Naive thymus-derived CD4-positive, alpha-beta T cell (primary cell): ENCODE data around the gene AOPEP. TPM values are rescaled to one million over a fixed set of nuclear protein-coding genes. Genes with fewer than 3 reads are reported as not detected.

Source experiments
- ATAC-seq: fragments of 150-1000 bp; cut with Tn5 transposase; 2 replicates; pipeline ENCODE4 v1.10.0; 2021; ENCODE audit warnings: mild to moderate bottlenecking, moderate library complexity
- CTCF ChIA-PET: fragments of 350-600 bp; sonication (Branson Sonifier 250); formaldehyde crosslinking; loops from one replicate; lab custom pipeline; 2021; ENCODE audit warnings: antibody characterized with exemption; lab: Charles Lee
- POLR2A ChIA-PET: fragments of 350-600 bp; sonication (Branson Sonifier 250); formaldehyde crosslinking; loops from one replicate; lab custom pipeline; 2021; ENCODE audit warnings: antibody characterized with exemption, inconsistent platforms; lab: Charles Lee
- DNase-seq, 9 donors: peaks; one replicate each; pipeline versions ENCODE4 v3.0.0 to v3.0.0-alpha.2; 2020 to 2022; ENCODE audit warnings: mixed read lengths in 1 of 9
- H3K27ac ChIP-seq: one replicate; pipeline ENCODE4 v1.7.0; 2013; ENCODE audit warnings: mild to moderate bottlenecking, low read depth, low read length, moderate library complexity
- H3K27me3 ChIP-seq, 2 donors: one replicate each; pipeline ENCODE4 v1.7.0; 2013; ENCODE audit warnings: low read length in 2 of 2, mild to moderate bottlenecking in 2 of 2, moderate library complexity in 2 of 2; ENCODE audit not compliant: control insufficient read depth in 2 of 2, insufficient read depth in 2 of 2
- H3K36me3 ChIP-seq, 3 experiments: 1 replicate in 2 of 3; 2 replicates in 1 of 3; pipeline ENCODE4 v1.7.0; 2013; ENCODE audit warnings: low read length in 3 of 3, mild to moderate bottlenecking in 3 of 3, moderate library complexity in 1 of 3; ENCODE audit not compliant: insufficient read depth in 3 of 3, control insufficient read depth in 2 of 3
- H3K4me1 ChIP-seq, 2 donors: one replicate each; pipeline ENCODE4 v1.7.0; 2013; ENCODE audit warnings: low read length in 2 of 2, mild to moderate bottlenecking in 2 of 2, moderate library complexity in 1 of 2; ENCODE audit not compliant: control insufficient read depth in 2 of 2, insufficient read depth in 2 of 2
- H3K4me3 ChIP-seq: 2 replicates; pipeline ENCODE4 v1.7.0; 2013; ENCODE audit warnings: mild to moderate bottlenecking, low read length
- H3K9me3 ChIP-seq, 3 experiments: 1 replicate in 2 of 3; 2 replicates in 1 of 3; pipeline ENCODE4 v1.7.0; 2013; ENCODE audit warnings: low read length in 3 of 3; ENCODE audit not compliant: control insufficient read depth in 2 of 3
- H3K27ac Mint-ChIP-seq, 9 donors: one replicate each; pipeline ENCODE4 v1.8.0; 2020 to 2022; ENCODE audit warnings: mixed read lengths in 9 of 9, mild to moderate bottlenecking in 8 of 9, moderate library complexity in 5 of 9, inconsistent platforms in 2 of 9
- H3K27me3 Mint-ChIP-seq, 5 donors: one replicate each; pipeline ENCODE4 v1.8.0; 2021 to 2022; ENCODE audit warnings: mixed read lengths in 5 of 5, mild to moderate bottlenecking in 1 of 5
- H3K36me3 Mint-ChIP-seq, 5 donors: one replicate each; pipeline ENCODE4 v1.8.0; 2020 to 2022; ENCODE audit warnings: mixed read lengths in 5 of 5, mild to moderate bottlenecking in 3 of 5, inconsistent platforms in 1 of 5
- H3K4me1 Mint-ChIP-seq, 7 donors: one replicate each; pipeline ENCODE4 v1.8.0; 2020 to 2022; ENCODE audit warnings: mixed read lengths in 7 of 7, mild to moderate bottlenecking in 3 of 7, inconsistent platforms in 1 of 7
- H3K4me3 Mint-ChIP-seq, 10 donors: one replicate each; pipeline ENCODE4 v1.8.0; 2020 to 2022; ENCODE audit warnings: mild to moderate bottlenecking in 10 of 10, mixed read lengths in 10 of 10, moderate library complexity in 6 of 10, inconsistent platforms in 2 of 10
- H3K9me3 Mint-ChIP-seq, 11 donors: one replicate each; pipeline ENCODE4 v1.8.0; 2020 to 2022; ENCODE audit warnings: mixed read lengths in 11 of 11, mild to moderate bottlenecking in 4 of 11, inconsistent platforms in 1 of 11, moderate library complexity in 1 of 11
- intact Hi-C, 2 donors: fragments of 100-400 bp; cut with micrococcal nuclease; formaldehyde crosslinking; loops; one replicate each; pipeline ENCODE4 v1.15.1; 2023
- polyA plus RNA-seq, 2 donors: library from polyadenylated mRNA; unstranded; fragments of 300-500 nt; fragmentation: Illumina TruSeq; gene quantifications; one replicate each; pipeline ENCODE4 v1.2.3, GENCODE V29; 2021
- total RNA-seq, 6 experiments: library from RNA in 5 of 6; stranded (reverse) in 5 of 6; gene quantifications; 1 replicate in 5 of 6; 2 replicates in 1 of 6; pipeline ENCODE4 v1.2.3 and lab custom pipeline; 2021 to 2026

The AOPEP gene
- total and polyA plus RNA-seq, 7 experiments from 2014 or later: 5.7 to 19.0 (median 13.6) TPM

DNA sequence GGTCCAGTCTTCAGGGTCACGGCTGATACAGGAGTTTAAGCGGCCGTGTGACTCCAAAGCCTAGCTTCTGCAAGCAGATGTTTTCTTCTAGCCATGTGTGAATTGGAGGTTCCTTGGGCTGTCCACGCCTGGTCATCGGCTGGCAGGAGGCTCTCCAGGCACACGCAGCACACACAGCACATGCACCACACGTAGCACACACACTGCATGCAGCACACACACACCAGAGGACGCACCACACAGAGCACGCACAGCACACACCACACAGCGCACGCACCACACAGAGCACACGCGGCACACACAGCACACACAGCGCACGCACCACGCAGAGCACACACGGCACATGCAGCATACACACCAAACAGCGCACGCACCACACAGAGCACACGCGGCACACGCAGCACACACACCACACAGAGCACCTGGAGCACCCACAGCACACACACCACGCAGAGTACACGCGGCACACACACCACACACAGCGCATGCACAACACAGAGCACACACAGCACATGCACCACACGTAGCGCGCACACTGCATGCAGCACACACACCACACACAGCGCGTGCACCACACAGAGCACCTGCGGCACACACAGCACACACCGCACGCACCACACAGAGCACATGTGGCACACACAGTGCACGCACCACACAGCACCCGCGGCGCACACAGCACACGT is 356.7 kb downstream of the AOPEP start:
- Mint-ChIP-seq H3K9me3 (peaks cover 0 to 1% (median 0%) of the 10 kb centered on the region in 11 donors), H3K36me3 (peaks cover 0 to 60% (median 13%) of the 10 kb centered on the region in 5 donors), H3K27me3 (no peaks in the 10 kb centered on the region), H3K27ac (no peak overlapping the region), H3K4me1 (no peaks in the 10 kb centered on the region), H3K4me3 (no peak overlapping the region)
- Histone ChIP-seq H3K27ac (no peak overlapping the region), H3K4me3 (no peak overlapping the region), H3K36me3 (peaks cover 0 to 18% (median 0%) of the 10 kb centered on the region in 3 experiments), H3K4me1 (no peaks in the 10 kb centered on the region), H3K9me3 (no peaks in the 10 kb centered on the region), H3K27me3 (no peaks in the 10 kb centered on the region)
- DNase-seq (no peak), ATAC-seq (peak; percentile 32)
- intact Hi-C loops: no loop called here
- ChIA-PET POLR2A (no interaction called here), CTCF (no interaction called here)

DNA sequence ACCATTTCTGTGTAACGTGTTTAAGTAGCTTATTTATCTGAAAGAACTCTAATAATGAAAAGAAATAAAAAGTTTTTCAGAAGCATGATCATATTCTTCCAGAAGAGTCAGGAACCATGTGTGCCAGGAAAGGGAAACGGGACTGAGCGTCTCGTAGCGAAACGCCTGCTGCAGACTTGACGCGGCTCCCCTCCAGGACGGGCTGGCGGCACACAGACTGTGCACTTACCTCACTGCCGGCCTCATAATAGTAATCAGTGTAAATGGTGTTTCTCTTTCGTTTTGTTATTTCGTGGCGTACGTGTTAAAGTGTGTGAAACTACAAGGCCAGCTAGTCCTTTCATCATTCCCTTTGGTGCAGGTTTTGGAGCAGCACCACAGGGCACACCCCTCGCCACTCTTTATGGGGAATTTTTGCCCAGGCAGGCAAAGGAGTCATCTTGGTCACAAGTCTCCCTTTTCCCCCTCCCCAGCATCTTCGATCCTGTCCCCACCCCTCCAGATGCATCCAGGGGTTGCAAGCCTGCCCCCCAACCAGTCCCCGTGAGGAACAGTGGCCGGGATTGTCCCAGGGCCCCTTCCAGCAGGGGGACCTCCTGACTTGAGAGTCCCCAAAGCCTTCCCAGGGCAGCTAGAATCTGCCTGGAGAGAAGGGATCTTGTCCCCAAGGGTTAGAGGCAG is 357.9 kb downstream of the AOPEP start:
- ATAC-seq (no peak), DNase-seq (no peak)
- CTCF ChIA-PET: interaction anchor here (0.6 kb wide), 1 partner anchor 404 kb away, joined by 3 read pairs; no protein-coding TSS in a partner anchor
- Histone ChIP-seq H3K27me3 (no peaks in the 10 kb centered on the region), H3K9me3 (no peaks in the 10 kb centered on the region), H3K4me3 (no peak overlapping the region), H3K36me3 (peaks cover 0 to 18% (median 0%) of the 10 kb centered on the region in 3 experiments), H3K27ac (no peak overlapping the region), H3K4me1 (no peaks in the 10 kb centered on the region)
- Mint-ChIP-seq H3K27me3 (no peaks in the 10 kb centered on the region), H3K27ac (no peak overlapping the region), H3K4me1 (no peaks in the 10 kb centered on the region), H3K36me3 (peaks cover 0 to 58% (median 13%) of the 10 kb centered on the region in 5 donors), H3K4me3 (no peak overlapping the region), H3K9me3 (peaks cover 0 to 1% (median 0%) of the 10 kb centered on the region in 11 donors)
- intact Hi-C loops: no loop called here
- POLR2A ChIA-PET: no interaction called here

DNA sequence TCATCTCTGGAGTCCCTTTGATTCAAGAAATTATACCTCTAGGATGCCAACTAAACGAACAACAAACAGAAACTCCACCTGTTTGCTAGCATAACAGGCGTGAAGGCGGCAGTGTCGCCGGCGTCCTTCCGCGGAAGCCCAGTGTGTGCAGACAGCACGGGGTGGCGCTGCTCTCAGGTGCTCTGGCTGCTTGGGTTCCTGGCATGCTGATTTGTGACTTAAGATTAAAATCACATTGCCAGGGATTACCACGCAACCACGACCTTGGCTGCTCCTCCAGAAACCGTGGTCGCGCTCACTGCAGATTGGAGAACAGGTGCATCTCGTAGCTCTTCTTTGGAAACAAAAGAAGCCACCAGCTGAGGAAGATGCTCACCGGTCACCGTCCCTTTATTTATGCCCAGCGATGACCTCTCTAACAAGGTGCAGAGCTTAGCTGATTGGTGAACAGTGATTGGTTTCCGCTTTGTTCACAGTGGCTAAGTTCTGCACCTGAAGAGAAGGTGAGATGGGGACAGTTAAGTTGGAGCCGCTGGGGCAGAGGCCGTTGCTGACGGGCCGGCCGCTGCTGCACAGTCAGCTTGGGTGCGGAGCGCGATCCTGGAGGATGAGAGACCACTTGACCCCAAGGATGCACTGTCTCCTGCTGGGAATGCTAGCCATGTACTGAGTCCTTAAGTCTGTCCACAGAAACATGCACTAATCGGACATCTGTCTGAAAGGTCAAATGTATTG is 358.7 kb downstream of the AOPEP start:
- Histone ChIP-seq H3K27ac (no peak overlapping the region), H3K4me3 (no peak overlapping the region), H3K27me3 (no peaks in the 10 kb centered on the region), H3K9me3 (no peaks in the 10 kb centered on the region), H3K4me1 (no peaks in the 10 kb centered on the region), H3K36me3 (peaks cover 0 to 18% (median 0%) of the 10 kb centered on the region in 3 experiments)
- intact Hi-C loops: no loop called here
- ATAC-seq (no peak), DNase-seq (no peak)
- ChIA-PET CTCF (interaction anchor here (0.6 kb wide), 1 partner anchor 404 kb away, joined by 3 read pairs; no protein-coding TSS in a partner anchor), POLR2A (no interaction called here)
- H3K9me3 Mint-ChIP-seq: peaks cover 0 to 1% (median 0%) of the 10 kb centered on the region in 11 donors
- H3K4me3 Mint-ChIP-seq: no peak overlapping the region
- H3K27ac Mint-ChIP-seq: peak overlapping the region in 1 of 9 donors; percentile 5
- no peaks in the 10 kb centered on the region for H3K4me1 Mint-ChIP-seq
- H3K27me3 Mint-ChIP-seq: no peaks in the 10 kb centered on the region
- peaks cover 0 to 57% (median 13%) of the 10 kb centered on the region in 5 donors for H3K36me3 Mint-ChIP-seq

DNA sequence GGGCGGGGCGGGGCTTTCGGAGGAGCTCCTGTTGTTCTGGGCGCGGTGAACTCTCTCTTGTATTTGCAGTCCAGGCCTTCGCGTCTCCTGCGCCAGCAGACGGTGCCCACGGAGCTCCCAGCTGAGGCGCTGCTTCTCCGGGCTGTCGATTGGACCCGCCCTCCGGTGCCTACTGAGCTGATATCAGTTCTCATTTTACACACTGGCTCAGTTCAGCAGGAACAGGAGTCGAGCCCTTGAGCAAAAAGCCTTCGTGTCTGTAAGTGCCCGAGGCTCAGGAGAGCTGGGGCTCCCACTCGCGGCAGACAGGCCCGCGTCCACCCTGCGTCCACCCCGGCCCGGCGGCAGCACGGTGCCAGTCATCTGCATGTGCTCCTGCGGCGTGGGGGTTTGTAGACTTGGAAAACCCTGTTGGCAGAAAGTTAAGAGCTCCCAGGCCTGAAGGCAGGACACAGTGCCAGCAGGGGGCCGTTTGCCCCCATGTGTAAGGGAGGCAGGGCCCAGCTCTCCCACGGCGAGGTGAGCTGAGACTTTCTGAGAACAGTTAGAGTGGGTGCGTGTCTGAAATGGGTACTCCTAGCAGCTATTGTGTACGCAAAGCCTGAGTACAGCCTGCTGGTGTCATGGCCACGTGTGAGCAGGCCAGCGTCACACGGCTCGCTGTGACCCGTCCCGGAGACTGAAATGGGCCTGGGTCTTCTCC is 359.5 kb downstream of the AOPEP start:
- Histone ChIP-seq H3K27ac (no peak overlapping the region), H3K4me3 (no peak overlapping the region), H3K36me3 (peaks cover 0 to 14% (median 0%) of the 10 kb centered on the region in 3 experiments), H3K27me3 (no peaks in the 10 kb centered on the region), H3K4me1 (no peaks in the 10 kb centered on the region), H3K9me3 (no peaks in the 10 kb centered on the region)
- Mint-ChIP-seq H3K27ac (no peak overlapping the region), H3K4me3 (no peak overlapping the region), H3K36me3 (peaks cover 0 to 53% (median 13%) of the 10 kb centered on the region in 5 donors), H3K4me1 (no peaks in the 10 kb centered on the region), H3K27me3 (no peaks in the 10 kb centered on the region), H3K9me3 (peaks cover 0 to 1% (median 0%) of the 10 kb centered on the region in 11 donors)
- intact Hi-C loops: no loop called here
- ChIA-PET POLR2A (no interaction called here), CTCF (no interaction called here)
- ATAC-seq (no peak), DNase-seq (no peak)

DNA sequence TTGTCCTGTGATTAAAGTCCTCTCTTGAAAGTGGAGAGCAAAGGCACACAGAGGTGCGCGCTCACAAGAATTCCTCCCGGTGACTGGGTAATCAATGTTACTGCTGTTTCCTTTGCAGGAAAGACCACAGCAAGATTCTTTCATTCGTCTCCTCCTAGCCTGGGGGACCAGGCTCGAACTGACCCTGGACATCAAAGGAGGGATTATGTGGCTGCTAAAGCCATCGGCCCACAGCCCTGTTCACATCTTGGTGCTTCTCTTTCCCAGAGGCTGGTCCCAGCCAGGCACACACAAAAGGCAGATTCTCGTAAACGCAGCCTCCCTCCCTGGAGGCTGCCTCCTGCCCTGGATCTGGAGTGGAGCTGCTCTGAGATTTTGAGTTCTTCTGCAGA is 360.1 kb downstream of the AOPEP start:
- intact Hi-C loops: no loop called here
- H3K36me3 Mint-ChIP-seq: peaks cover 0 to 51% (median 13%) of the 10 kb centered on the region in 5 donors
- H3K4me3 ChIP-seq: no peak overlapping the region
- H3K9me3 ChIP-seq: no peaks in the 10 kb centered on the region
- ChIA-PET POLR2A (no interaction called here), CTCF (interaction anchor here (0.7 kb wide), 1 partner anchor 437 kb away, joined by 4 read pairs; no protein-coding TSS in a partner anchor)
- H3K4me1 ChIP-seq: no peaks in the 10 kb centered on the region
- H3K27ac ChIP-seq: no peak overlapping the region
- no peak overlapping the region for H3K27ac Mint-ChIP-seq
- H3K9me3 Mint-ChIP-seq: peaks cover 0 to 1% (median 0%) of the 10 kb centered on the region in 11 donors
- peaks cover 0 to 4% (median 0%) of the 10 kb centered on the region in 7 donors for H3K4me1 Mint-ChIP-seq
- no peaks in the 10 kb centered on the region for H3K27me3 Mint-ChIP-seq
- ATAC-seq (no peak), DNase-seq (no peak)
- H3K27me3 ChIP-seq: no peaks in the 10 kb centered on the region
- H3K36me3 ChIP-seq: peaks cover 0 to 8% (median 0%) of the 10 kb centered on the region in 3 experiments
- no peak overlapping the region for H3K4me3 Mint-ChIP-seq

DNA sequence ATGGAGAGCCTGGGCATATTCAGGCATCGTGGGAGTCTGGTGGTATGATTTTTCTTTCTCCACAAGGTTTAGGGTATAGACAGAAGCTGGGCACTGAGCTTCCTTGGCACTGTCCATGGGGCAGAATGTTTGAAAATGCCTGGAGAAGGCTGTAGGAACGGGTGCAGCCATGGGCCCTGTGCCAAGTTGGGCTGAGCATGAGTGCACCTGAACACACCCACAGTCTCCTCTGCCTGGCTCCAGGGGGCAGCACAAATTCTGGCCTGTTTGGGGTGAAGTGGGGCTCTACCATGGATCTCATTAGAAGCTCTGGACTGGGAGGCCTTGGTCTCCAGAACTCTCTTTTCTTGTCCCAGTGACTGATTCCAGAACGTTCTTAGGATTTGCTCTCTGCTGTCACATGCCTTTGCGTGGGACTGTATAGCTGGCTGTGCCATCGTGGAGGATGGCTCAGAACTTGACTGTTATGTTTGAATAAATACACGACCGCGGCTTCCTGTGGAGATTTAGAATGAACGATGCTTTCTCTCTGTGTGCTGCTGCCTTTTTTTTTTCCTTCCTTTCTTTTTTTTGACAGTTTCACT is 361.3 kb downstream of the AOPEP start:
- CTCF ChIA-PET: interaction anchor here (1.0 kb wide), 1 partner anchor 42 kb away, joined by 4 read pairs; no protein-coding TSS in a partner anchor

More for the DNA sequence above, 361.3 kb downstream of the AOPEP start:
- H3K27me3 ChIP-seq: no peaks in the 10 kb centered on the region
- H3K36me3 Mint-ChIP-seq: peaks cover 0 to 39% (median 13%) of the 10 kb centered on the region in 5 donors
- H3K9me3 ChIP-seq: no peaks in the 10 kb centered on the region
- H3K36me3 ChIP-seq: peaks cover 0 to 6% (median 0%) of the 10 kb centered on the region in 3 experiments
- DNase-seq (no peak), ATAC-seq (no peak)
- intact Hi-C loops: no loop called here
- no peak overlapping the region for H3K4me3 ChIP-seq
- H3K4me1 Mint-ChIP-seq: peaks cover 5 to 13% (median 6%) of the 10 kb centered on the region in 7 donors
- peaks cover 0 to 1% (median 0%) of the 10 kb centered on the region in 11 donors for H3K9me3 Mint-ChIP-seq
- H3K27ac ChIP-seq: no peak overlapping the region
- H3K4me3 Mint-ChIP-seq: no peak overlapping the region
- POLR2A ChIA-PET: no interaction called here
- peaks cover 0 to 3% of the 10 kb centered on the region in 2 donors for H3K4me1 ChIP-seq
- peak overlapping the region in 1 of 9 donors; percentile 1 for H3K27ac Mint-ChIP-seq
- H3K27me3 Mint-ChIP-seq: no peaks in the 10 kb centered on the region
